Right lobe of liver (tissue), 6 donors: ENCODE measurements around the gene GHR. TPM values are rescaled to one million over a fixed set of nuclear protein-coding genes. Genes with fewer than 3 reads are reported as not detected.

Experiments
- ATAC-seq, 4 donors: fragments of 200-7000 bp; cut with Tn5 transposase; one replicate each; pipeline ENCODE4 v1.9.1; 2020; ENCODE audit warnings: mild to moderate bottlenecking in 4 of 4, moderate library complexity in 4 of 4
- DNase-seq, 3 donors: peaks; one replicate each; pipeline ENCODE4 v3.0.0-alpha.2; 2020
- H3K27ac ChIP-seq, 3 donors: fragments of 200-600 bp; one replicate each; pipeline ENCODE4 v1.8.0; 2022
- H3K27me3 ChIP-seq, 2 donors: fragments of 200-600 bp; one replicate each; pipeline ENCODE4 v1.8.0; 2022
- H3K36me3 ChIP-seq, 4 donors: fragments of 200-600 bp; sonication (generic) in 1 of 4; one replicate each; pipeline versions ENCODE4 v1.5.1 to v1.8.0; 2017 to 2022; ENCODE audit warnings: control low read depth in 1 of 4
- H3K4me1 ChIP-seq, 4 donors: fragments of 200-600 bp; sonication (generic) in 1 of 4; one replicate each; pipeline versions ENCODE4 v1.5.1 to v1.8.0; 2017 to 2022; ENCODE audit warnings: control low read depth in 1 of 4
- H3K4me3 ChIP-seq, 3 donors: fragments of 200-600 bp; one replicate each; pipeline ENCODE4 v1.8.0; 2022
- H3K9me3 ChIP-seq, 4 donors: fragments of 200-600 bp; sonication (generic) in 1 of 4; one replicate each; pipeline versions ENCODE4 v1.5.1 to v1.8.0; 2017 to 2022; ENCODE audit warnings: control low read depth in 1 of 4
- CTCF ChIP-seq, 4 donors: fragments of 200-600 bp in 3 of 4; fragments of 450-650 bp in 1 of 4; IDR thresholded peaks; one replicate each; pipeline versions ENCODE4 v1.5.1 to v1.8.0; 2016 to 2022; ENCODE audit warnings: antibody characterized with exemption in 4 of 4, mild to moderate bottlenecking in 2 of 4
- POLR2A ChIP-seq: fragments of 450-650 bp; IDR thresholded peaks from one replicate; pipeline ENCODE4 v1.6.1; 2017; ENCODE audit warnings: antibody characterized with exemption, mild to moderate bottlenecking
- WGBS: methylation state at CpG from one replicate; pipeline ENCODE4 v1.1.6; 2018; ENCODE audit warnings: low coverage, low lambda C conversion rate; ENCODE audit not compliant: insufficient coverage; ENCODE audit errors: missing lambda C conversion rate; 5-methylcytosine and 5-hydroxymethylcytosine counted together
- intact Hi-C, 2 donors: fragments of 100-400 bp; cut with DNase I; formaldehyde crosslinking; loops; one replicate each; pipeline versions ENCODE4 v1.11.2 to v1.14.1; 2022
- total RNA-seq, 6 experiments: library from RNA; depleted of rRNA in 2 of 6; stranded (reverse); fragments of >200 nt in 2 of 6; fragmentation: NEBNext Ultra II Directional in 3 of 6; extraction: Animal tissue kit (Norgen Biotek cat#: 25700) in 3 of 6; gene quantifications; one replicate each; pipeline versions ENCODE4 v1.1.0 to v1.2.4, GENCODE V29; 2016 to 2023
- donor health status: DM: no; HTN: yes; CAD: no.
- donor health status: DM: no; HTN: no; CAD: no.
- donor health status: DM: no; HTN: no; CAD: no.
- donor health status: DM: no; HTN: yes; CAD: no.
- donor health status: DM: no; HTN: yes; CAD: no.

GHR gene
- total RNA-seq, 6 experiments from 2014 or later, result 25.9 to 90.7 (median 71.9) TPM

DNA sequence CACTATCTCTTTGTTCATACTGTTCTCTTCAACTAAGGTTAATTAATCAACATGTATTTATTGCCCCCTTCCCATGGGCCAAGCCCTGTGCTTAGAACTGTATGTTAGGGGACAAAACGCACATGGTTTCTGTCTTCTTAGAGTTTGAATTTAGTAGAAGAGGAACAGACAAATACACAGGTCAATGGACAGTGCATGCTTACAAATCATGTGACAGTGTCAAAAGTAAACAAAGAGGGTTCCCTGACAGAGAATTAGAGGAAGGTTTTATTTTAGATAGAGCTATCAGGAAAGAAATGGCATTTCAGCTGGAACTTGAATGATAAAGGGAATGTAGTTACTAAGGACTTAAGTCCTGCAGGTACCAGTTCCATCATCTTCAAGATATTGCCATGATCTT, 188.2 kb downstream of the GHR start:
- H3K4me1 ChIP-seq, result peaks cover 0 to 22% (median 6%) of the 10 kb centered on the region in 4 donors
- H3K9me3 ChIP-seq, result no peaks in the 10 kb centered on the region
- WGBS, result 25% methylated on average over 1 of the region's 1 CpG
- TF ChIP-seq CTCF (IDR thresholded peaks at IDR 0.05), result no peak
- TF ChIP-seq POLR2A, result no peak
- H3K27me3 ChIP-seq, result no peaks in the 10 kb centered on the region
- H3K36me3 ChIP-seq, result no peaks in the 10 kb centered on the region
- no peak overlapping the region for H3K4me3 ChIP-seq
- peak overlapping the region in 1 of 3 donors; percentile 26 for H3K27ac ChIP-seq
- DNase-seq (no peak), ATAC-seq (peak; percentile 62 to 67 (median 66))
- intact Hi-C loops, result no loop called here

GRCh38 chr5:42612750-42613366, 189.6 kb downstream of the GHR start:
- H3K27ac ChIP-seq, result no peak overlapping the region
- no peaks in the 10 kb centered on the region for H3K36me3 ChIP-seq
- no peaks in the 10 kb centered on the region for H3K9me3 ChIP-seq
- H3K27me3 ChIP-seq, result no peaks in the 10 kb centered on the region
- intact Hi-C loops, result no loop called here
- DNase-seq (no peak), ATAC-seq (no peak)
- TF ChIP-seq CTCF (IDR thresholded peaks at IDR 0.05) (no peak), POLR2A (no peak)
- WGBS, result 86% methylated on average over 3 of the region's 3 CpGs
- H3K4me1 ChIP-seq, result peaks cover 0 to 12% (median 4%) of the 10 kb centered on the region in 4 donors
- no peak overlapping the region for H3K4me3 ChIP-seq

- DNase-seq (no peak), ATAC-seq (peak in 1 of 4 donors; percentile 33)
- no peaks in the 10 kb centered on the region for H3K27me3 ChIP-seq
- H3K4me3 ChIP-seq, result no peak overlapping the region
- H3K9me3 ChIP-seq, result no peaks in the 10 kb centered on the region
- peaks cover 0 to 17% (median 4%) of the 10 kb centered on the region in 4 donors for H3K4me1 ChIP-seq
- TF ChIP-seq POLR2A, result no peak
- no peak for TF ChIP-seq CTCF (IDR thresholded peaks at IDR 0.05)
- no peaks in the 10 kb centered on the region for H3K36me3 ChIP-seq
- H3K27ac ChIP-seq, result no peak overlapping the region
- intact Hi-C loops, result no loop called here
Observed at GRCh38 chr5:42614509-42614908, 191.3 kb downstream of the GHR start.

GRCh38 chr5:42620579-42621216, 197.5 kb downstream of the GHR start:
- H3K4me1 ChIP-seq, result peaks cover 0 to 16% (median 3%) of the 10 kb centered on the region in 4 donors
- no peaks in the 10 kb centered on the region for H3K9me3 ChIP-seq
- intact Hi-C loops, result no loop called here
- DNase-seq, result no peak
- no peaks in the 10 kb centered on the region for H3K36me3 ChIP-seq
- TF ChIP-seq CTCF (IDR thresholded peaks at IDR 0.05) (no peak), POLR2A (no peak)
- ATAC-seq, result peak in 3 of 4 donors; percentile 14 to 77 (median 53)
- H3K27ac ChIP-seq, result peak overlapping the region in 2 of 3 donors; percentile 1 to 6
- no peaks in the 10 kb centered on the region for H3K27me3 ChIP-seq
- H3K4me3 ChIP-seq, result no peak overlapping the region
- WGBS, result 31% methylated on average over 4 of the region's 4 CpGs
